ENCODE data around the gene PDE8B.
"Not testable (repeated sequence)": the region's sequence is repeated elsewhere in the genome, so short reads cannot be mapped to it uniquely, and the experiment has no call there.

Gene PDE8B

GRCh38 chr5:77367741-77368140 lies 157.3 kb downstream of the PDE8B start:
- DNase-seq = no peak

GRCh38 chr5:77368367-77368766 lies 157.9 kb downstream of the PDE8B start:
- DNase-seq = no peak

- DNase-seq = no peak
These were observed 159.1 kb downstream of the PDE8B start for GRCh38 chr5:77369566-77369965.

- no peak for DNase-seq
These were observed 164.2 kb downstream of the PDE8B start for GRCh38 chr5:77374686-77375085.

GRCh38 chr5:77376609-77377300 lies 166.3 kb downstream of the PDE8B start:
- no peak for DNase-seq

GRCh38 chr5:77379558-77380061 lies 169.1 kb downstream of the PDE8B start:
- no peak for DNase-seq

GRCh38 chr5:77380636-77381035 lies 170.2 kb downstream of the PDE8B start:
- no peak for DNase-seq

- not testable (repeated sequence) for DNase-seq
These were observed 172.9 kb downstream of the PDE8B start for GRCh38 chr5:77383336-77383735.

GRCh38 chr5:77386340-77386739 lies 175.9 kb downstream of the PDE8B start:
- DNase-seq = not testable (repeated sequence)

- DNase-seq = no peak
These were observed 179.3 kb downstream of the PDE8B start for GRCh38 chr5:77389746-77390145.

- no peak for DNase-seq
These were observed 179.7 kb downstream of the PDE8B start for GRCh38 chr5:77390221-77390620.

- no peak for DNase-seq
These were observed 180.3 kb downstream of the PDE8B start for GRCh38 chr5:77390795-77391194.

- DNase-seq = no peak
These were observed 180.8 kb downstream of the PDE8B start for GRCh38 chr5:77391240-77391765.

GRCh38 chr5:77394064-77394715 lies 183.7 kb downstream of the PDE8B start:
- no peak for DNase-seq

- DNase-seq = no peak
These were observed 185.5 kb downstream of the PDE8B start for GRCh38 chr5:77396017-77396416.

- DNase-seq = no peak
These were observed 187.3 kb downstream of the PDE8B start for GRCh38 chr5:77397686-77398292.

GRCh38 chr5:77398458-77398857 lies 188.0 kb downstream of the PDE8B start:
- no peak for DNase-seq

- DNase-seq = no peak
These were observed 188.4 kb downstream of the PDE8B start for GRCh38 chr5:77398896-77399295.

- DNase-seq = no peak
These were observed 190.2 kb downstream of the PDE8B start for GRCh38 chr5:77400645-77401044.

- no peak for DNase-seq
These were observed 192.3 kb downstream of the PDE8B start for GRCh38 chr5:77402796-77403195.

- DNase-seq = no peak
These were observed 196.7 kb downstream of the PDE8B start for GRCh38 chr5:77407152-77407551.

GRCh38 chr5:77409870-77410621 lies 199.6 kb downstream of the PDE8B start:
- no peak for DNase-seq

- DNase-seq = no peak
These were observed 202.6 kb downstream of the PDE8B start for GRCh38 chr5:77413049-77413448.
